Panc1 (cell line): Measurements from ENCODE around the gene LRRC8B.

Experiments
- CTCF ChIP-seq: fragments of 450-650 bp; IDR thresholded peaks from 2 replicates; pipeline ENCODE4 v1.5.1; 2017; ENCODE audit warnings: mild to moderate bottlenecking
- POLR2AphosphoS5 ChIP-seq: IDR thresholded peaks from 2 replicates; pipeline ENCODE4 v1.6.1; 2012; ENCODE audit warnings: mild to moderate bottlenecking, low read depth, low read length, moderate library complexity
- TF ChIP-seq, protein P1 (sequence below), 2 experiments: IDR thresholded peaks; 2 replicates each; pipeline ENCODE4 v1.6.1; 2011 to 2012; ENCODE audit warnings: low read depth in 2 of 2, control low read depth in 1 of 2, low read length in 1 of 2, mild to moderate bottlenecking in 1 of 2, moderate library complexity in 1 of 2; ENCODE audit not compliant: insufficient read depth in 1 of 2

DNA sequence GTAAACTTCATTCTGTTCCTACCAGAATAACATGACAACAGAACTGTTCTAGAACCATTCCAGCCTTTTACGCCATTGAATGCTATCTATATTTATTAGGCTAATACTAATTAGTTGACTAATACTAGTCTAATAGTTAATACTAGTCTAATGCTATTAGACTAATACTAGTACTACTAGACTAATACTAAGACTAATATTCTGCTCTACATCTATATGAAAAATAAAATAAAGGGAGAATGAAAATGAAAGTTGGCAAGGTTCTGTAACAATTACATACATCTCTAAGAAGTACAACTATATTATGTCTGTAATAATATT, 40.9 kb upstream of the LRRC8B start:
- TF ChIP-seq CTCF (no peak), POLR2AphosphoS5 (no peak)
- TF ChIP-seq, protein P1, sequence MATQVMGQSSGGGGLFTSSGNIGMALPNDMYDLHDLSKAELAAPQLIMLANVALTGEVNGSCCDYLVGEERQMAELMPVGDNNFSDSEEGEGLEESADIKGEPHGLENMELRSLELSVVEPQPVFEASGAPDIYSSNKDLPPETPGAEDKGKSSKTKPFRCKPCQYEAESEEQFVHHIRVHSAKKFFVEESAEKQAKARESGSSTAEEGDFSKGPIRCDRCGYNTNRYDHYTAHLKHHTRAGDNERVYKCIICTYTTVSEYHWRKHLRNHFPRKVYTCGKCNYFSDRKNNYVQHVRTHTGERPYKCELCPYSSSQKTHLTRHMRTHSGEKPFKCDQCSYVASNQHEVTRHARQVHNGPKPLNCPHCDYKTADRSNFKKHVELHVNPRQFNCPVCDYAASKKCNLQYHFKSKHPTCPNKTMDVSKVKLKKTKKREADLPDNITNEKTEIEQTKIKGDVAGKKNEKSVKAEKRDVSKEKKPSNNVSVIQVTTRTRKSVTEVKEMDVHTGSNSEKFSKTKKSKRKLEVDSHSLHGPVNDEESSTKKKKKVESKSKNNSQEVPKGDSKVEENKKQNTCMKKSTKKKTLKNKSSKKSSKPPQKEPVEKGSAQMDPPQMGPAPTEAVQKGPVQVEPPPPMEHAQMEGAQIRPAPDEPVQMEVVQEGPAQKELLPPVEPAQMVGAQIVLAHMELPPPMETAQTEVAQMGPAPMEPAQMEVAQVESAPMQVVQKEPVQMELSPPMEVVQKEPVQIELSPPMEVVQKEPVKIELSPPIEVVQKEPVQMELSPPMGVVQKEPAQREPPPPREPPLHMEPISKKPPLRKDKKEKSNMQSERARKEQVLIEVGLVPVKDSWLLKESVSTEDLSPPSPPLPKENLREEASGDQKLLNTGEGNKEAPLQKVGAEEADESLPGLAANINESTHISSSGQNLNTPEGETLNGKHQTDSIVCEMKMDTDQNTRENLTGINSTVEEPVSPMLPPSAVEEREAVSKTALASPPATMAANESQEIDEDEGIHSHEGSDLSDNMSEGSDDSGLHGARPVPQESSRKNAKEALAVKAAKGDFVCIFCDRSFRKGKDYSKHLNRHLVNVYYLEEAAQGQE (IDR thresholded peaks at IDR 0.05; ENCODE audit: insufficient read depth in 1 of 2, low read depth in 2 of 2, low read length in 1 of 2): no peak
